GM12872 (cell line): Measurements from ENCODE around the gene CLSTN1.

Source experiments
- TF ChIP-seq, protein P1 (sequence below): IDR thresholded peaks from 3 replicates; pipeline ENCODE4 v1.5.1; 2011; ENCODE audit warnings: low read depth, mild to moderate bottlenecking, low read length, moderate library complexity; ENCODE audit not compliant: insufficient read depth

Gene CLSTN1

GRCh38 chr1:9807541-9807940, 16.2 kb downstream of the CLSTN1 start:
- TF ChIP-seq, protein P1, sequence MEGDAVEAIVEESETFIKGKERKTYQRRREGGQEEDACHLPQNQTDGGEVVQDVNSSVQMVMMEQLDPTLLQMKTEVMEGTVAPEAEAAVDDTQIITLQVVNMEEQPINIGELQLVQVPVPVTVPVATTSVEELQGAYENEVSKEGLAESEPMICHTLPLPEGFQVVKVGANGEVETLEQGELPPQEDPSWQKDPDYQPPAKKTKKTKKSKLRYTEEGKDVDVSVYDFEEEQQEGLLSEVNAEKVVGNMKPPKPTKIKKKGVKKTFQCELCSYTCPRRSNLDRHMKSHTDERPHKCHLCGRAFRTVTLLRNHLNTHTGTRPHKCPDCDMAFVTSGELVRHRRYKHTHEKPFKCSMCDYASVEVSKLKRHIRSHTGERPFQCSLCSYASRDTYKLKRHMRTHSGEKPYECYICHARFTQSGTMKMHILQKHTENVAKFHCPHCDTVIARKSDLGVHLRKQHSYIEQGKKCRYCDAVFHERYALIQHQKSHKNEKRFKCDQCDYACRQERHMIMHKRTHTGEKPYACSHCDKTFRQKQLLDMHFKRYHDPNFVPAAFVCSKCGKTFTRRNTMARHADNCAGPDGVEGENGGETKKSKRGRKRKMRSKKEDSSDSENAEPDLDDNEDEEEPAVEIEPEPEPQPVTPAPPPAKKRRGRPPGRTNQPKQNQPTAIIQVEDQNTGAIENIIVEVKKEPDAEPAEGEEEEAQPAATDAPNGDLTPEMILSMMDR = no peak

DNA sequence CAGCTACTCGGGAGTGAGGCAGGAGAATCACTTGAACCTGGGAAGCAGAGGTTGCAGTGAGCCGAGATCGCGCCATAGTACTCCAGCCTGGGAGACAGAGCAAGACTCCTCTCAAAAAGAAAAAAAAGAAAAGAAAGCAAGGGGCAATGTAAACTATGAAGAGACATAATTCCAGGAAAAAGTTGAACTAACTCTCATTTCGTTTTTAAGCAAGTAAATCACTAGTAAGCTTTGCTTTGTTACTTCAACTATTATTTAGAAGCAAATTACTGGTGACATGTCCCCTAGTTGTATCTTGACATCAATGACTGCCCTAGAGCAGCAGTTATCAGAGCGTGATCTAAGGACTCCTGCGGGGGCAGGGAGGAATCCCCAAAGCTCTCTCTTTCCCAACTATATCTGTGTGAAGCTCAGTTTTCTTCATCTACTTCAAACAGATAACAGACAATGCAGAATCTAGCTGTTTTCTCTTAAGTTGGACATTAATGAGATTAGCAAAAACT, 18.7 kb downstream of the CLSTN1 start:
- TF ChIP-seq, protein P1 = no peak

- TF ChIP-seq, protein P1 = no peak
Observed at GRCh38 chr1:9801909-9802308, 21.9 kb downstream of the CLSTN1 start.

DNA sequence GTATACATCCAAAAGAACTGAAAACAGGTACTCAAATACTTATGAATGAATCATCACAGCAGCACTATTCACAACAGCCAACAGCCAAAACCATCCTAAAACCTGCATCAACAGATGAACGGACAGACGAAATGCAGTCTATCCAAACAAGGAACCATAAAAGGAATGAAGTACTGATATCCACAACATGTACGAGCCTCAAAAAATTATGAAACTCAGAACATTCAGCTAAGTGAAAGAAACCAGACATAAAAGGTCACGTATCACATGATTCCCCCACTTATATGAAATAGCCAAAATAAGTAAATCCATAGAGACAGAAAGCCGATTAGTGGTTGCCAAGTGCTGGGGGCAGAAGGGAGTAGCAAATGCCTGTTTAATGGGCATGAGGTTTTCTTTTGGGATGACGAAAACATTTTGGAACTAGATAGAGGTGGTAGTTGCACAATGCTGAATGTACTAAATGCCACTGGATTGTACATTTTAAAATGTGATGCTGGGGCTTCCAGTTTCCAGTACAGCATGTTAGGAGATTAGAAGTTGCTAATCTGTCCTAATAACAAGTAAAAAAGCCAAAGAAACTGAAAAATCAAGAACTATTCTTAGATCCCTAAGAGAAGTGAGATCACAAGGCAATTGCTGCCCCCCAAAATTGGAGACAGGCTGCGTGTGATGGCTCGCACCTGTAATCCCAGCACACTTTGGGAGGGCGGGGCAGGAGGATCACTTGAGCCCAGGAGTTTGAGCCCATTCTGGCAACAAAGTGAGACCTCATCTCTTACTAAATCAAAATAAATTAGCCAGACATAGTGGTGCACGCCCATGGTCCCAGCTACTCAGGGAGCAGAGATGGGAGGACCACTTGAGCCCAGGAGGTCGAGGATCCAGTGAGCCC, 25.3 kb downstream of the CLSTN1 start:
- TF ChIP-seq, protein P1 = no peak

DNA sequence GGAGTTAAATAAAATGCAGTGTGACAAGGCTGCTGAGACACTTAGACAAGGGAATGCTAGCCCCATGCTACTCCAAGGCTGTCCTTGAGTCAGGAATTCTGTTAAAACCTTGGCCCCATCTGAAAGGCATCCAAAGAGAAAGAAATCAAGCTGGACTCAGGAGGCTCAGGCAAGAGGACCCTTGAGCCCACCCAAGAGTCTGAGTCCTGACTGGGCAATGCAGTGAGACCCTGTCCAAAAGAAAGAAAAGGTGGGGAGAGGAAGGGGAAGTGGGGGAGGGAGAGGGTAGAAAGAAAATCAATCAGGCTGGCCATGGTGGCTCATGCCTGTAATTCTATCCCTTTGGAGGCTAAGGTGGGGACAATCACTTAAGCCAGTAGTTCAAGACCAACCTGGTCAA, 26.7 kb downstream of the CLSTN1 start:
- TF ChIP-seq, protein P1 = no peak

DNA sequence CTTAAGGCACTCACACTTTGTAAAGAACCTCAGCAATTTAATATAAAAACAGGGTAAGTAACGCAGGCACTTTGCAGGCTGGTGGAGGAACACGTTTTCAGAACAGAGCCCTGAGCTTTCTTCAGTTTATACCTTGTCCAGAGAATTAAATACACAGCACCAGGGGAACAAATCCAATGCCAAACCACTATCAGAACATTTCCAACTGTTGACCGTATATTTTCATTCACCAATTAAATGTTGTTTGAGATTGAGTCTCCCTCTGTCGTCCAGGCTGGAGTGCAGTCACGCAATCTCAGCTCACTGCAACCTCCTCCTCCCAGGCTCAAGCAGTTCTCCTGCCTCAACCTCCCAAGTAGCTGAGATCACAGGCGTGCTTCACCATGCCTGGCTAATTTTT, 29.7 kb downstream of the CLSTN1 start:
- TF ChIP-seq, protein P1 = no peak

GRCh38 chr1:9793291-9793690, 30.5 kb downstream of the CLSTN1 start:
- TF ChIP-seq, protein P1 = no peak
